Fibroblast of skin of scalp (primary cell): ENCODE measurements around the gene LRP1B.
A peak's percentile ranks its signal among the peaks of the same experiment; 100 is the strongest.

Source experiments
- DNase-seq: peaks from one replicate; pipeline ENCODE4 v3.0.0-alpha.2; 2013

LRP1B gene

GRCh38 chr2:141654311-141654710 lies 476.5 kb downstream of the LRP1B start:
- DNase-seq = no peak

GRCh38 chr2:141653184-141653583 lies 477.6 kb downstream of the LRP1B start:
- DNase-seq = no peak

- no peak for DNase-seq
Observed at GRCh38 chr2:141652308-141652707, 478.5 kb downstream of the LRP1B start.

- no peak for DNase-seq
Observed at GRCh38 chr2:141647353-141647752, 483.5 kb downstream of the LRP1B start.

GRCh38 chr2:141641462-141641861 lies 489.4 kb downstream of the LRP1B start:
- DNase-seq = peak; percentile 25

- DNase-seq = no peak
Observed at GRCh38 chr2:141639809-141640208, 491.0 kb downstream of the LRP1B start.

- no peak for DNase-seq
Observed at GRCh38 chr2:141633132-141633531, 497.7 kb downstream of the LRP1B start.

GRCh38 chr2:141630407-141630930 lies 500.3 kb downstream of the LRP1B start:
- no peak for DNase-seq

- peak; percentile 11 for DNase-seq
Observed at GRCh38 chr2:141620372-141620771, 510.4 kb downstream of the LRP1B start.

- no peak for DNase-seq
Observed at GRCh38 chr2:141618457-141618856, 512.4 kb downstream of the LRP1B start.

- no peak for DNase-seq
Observed at GRCh38 chr2:141611981-141612380, 518.8 kb downstream of the LRP1B start.

GRCh38 chr2:141611176-141611571 lies 519.6 kb downstream of the LRP1B start:
- no peak for DNase-seq

GRCh38 chr2:141610564-141611175 lies 520.1 kb downstream of the LRP1B start:
- DNase-seq = no peak

- no peak for DNase-seq
Observed at GRCh38 chr2:141605163-141605562, 525.7 kb downstream of the LRP1B start.

GRCh38 chr2:141601511-141602152 lies 529.2 kb downstream of the LRP1B start:
- no peak for DNase-seq

- DNase-seq = no peak
Observed at GRCh38 chr2:141599721-141600120, 531.1 kb downstream of the LRP1B start.

GRCh38 chr2:141598982-141599381 lies 531.8 kb downstream of the LRP1B start:
- no peak for DNase-seq

GRCh38 chr2:141595316-141595920 lies 535.4 kb downstream of the LRP1B start:
- no peak for DNase-seq

GRCh38 chr2:141591787-141592186 lies 539.0 kb downstream of the LRP1B start:
- no peak for DNase-seq

GRCh38 chr2:141590620-141591019 lies 540.2 kb downstream of the LRP1B start:
- DNase-seq = no peak

GRCh38 chr2:141589314-141589713 lies 541.5 kb downstream of the LRP1B start:
- no peak for DNase-seq

GRCh38 chr2:141586985-141587384 lies 543.8 kb downstream of the LRP1B start:
- no peak for DNase-seq

- no peak for DNase-seq
Observed at GRCh38 chr2:141582213-141582612, 548.6 kb downstream of the LRP1B start.

- no peak for DNase-seq
Observed at GRCh38 chr2:141579071-141579470, 551.7 kb downstream of the LRP1B start.
